A549 treated with RU486 at 1 μM for 4 hours (cell line): ENCODE data around the gene SLC29A4. TPM values are rescaled to one million over a fixed set of nuclear protein-coding genes. Genes with fewer than 3 reads are reported as not detected.

ENCODE experiments used
- total RNA-seq: library from RNA; stranded (reverse); fragments of 200-300 nt; extraction: Qiagen RNA extraction; gene quantifications from 5 replicates; pipeline ENCODE4 v1.2.3, GENCODE V29; 2022; ENCODE audit warnings: low read depth

Gene SLC29A4, protein sequence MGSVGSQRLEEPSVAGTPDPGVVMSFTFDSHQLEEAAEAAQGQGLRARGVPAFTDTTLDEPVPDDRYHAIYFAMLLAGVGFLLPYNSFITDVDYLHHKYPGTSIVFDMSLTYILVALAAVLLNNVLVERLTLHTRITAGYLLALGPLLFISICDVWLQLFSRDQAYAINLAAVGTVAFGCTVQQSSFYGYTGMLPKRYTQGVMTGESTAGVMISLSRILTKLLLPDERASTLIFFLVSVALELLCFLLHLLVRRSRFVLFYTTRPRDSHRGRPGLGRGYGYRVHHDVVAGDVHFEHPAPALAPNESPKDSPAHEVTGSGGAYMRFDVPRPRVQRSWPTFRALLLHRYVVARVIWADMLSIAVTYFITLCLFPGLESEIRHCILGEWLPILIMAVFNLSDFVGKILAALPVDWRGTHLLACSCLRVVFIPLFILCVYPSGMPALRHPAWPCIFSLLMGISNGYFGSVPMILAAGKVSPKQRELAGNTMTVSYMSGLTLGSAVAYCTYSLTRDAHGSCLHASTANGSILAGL
- total RNA-seq: 8.3 to 15.3 TPM (median 14.5 TPM) in 5 replicates

GRCh38 chr7:5282543-5283316, at the start of gene SLC29A4:
Gene SLC29A4 (plus strand): TSS chr7:5282943. CDS start chr7:5287817, 4,874 bp downstream.

Other genes with a start within 250 kb of the SLC29A4 start
- 2.8 to 6.7 TPM (median 6.3 TPM) in 5 replicates for gene RBAK, start 237.1 kb upstream of the SLC29A4 start, total RNA-seq
- gene WIPI2, start 92.7 kb upstream of the SLC29A4 start, total RNA-seq: 43.0 to 57.5 TPM (median 55.2 TPM) in 5 replicates
- 31.6 to 49.6 TPM (median 41.8 TPM) in 5 replicates for gene TNRC18, start 140.9 kb downstream of the SLC29A4 start, total RNA-seq
- gene FBXL18, start 230.9 kb downstream of the SLC29A4 start, total RNA-seq: 8.1 to 12.0 TPM (median 10.6 TPM) in 5 replicates
- gene ACTB, start 247.7 kb downstream of the SLC29A4 start, total RNA-seq: 3,510 to 4,074 TPM (median 3,668 TPM) in 5 replicates